HCEC 1CT (cell line): ENCODE measurements around the gene CNTN3.

Source experiments
- DNase-seq: peaks from one replicate; pipeline ENCODE4 v3.0.0-alpha.2; 2017

CNTN3 gene

DNA sequence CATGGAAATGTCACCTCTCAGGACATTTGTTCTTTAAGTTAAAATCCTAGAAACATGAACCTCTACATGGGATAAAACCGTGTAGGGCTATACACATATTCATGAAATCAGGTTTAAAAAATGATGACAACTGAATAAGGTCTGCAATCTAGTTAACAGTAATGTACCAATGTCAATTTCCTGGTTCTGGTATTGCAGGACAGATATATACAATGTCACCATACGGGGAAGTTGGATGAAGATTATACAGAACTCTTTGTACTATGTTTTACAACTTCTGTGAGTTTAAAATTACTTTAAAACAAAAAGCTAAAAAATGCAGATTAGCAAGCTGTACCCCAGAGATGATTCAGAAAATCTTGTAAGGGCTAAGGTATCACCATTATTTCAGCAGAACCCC lies 6.7 kb downstream of the CNTN3 start:
- no peak for DNase-seq

DNA sequence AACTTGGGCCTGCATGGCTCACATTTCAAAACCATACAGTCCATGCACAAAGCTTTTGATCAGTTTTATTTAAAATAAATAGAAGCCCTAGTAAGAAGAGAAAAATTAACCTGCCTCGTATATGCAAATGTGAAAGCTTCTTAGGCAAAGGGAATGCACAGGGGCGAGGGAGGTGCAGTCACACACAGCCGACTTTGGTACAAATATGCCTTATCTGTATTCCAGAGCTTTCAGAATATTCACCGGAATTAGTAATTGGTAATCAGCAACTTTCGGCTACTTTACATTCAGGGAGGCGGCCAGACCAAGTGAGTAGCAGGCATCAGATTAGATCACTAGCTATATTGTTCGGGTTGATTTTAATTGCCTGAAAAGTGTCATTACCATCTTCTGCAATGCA lies 7.5 kb downstream of the CNTN3 start:
- no peak for DNase-seq

DNA sequence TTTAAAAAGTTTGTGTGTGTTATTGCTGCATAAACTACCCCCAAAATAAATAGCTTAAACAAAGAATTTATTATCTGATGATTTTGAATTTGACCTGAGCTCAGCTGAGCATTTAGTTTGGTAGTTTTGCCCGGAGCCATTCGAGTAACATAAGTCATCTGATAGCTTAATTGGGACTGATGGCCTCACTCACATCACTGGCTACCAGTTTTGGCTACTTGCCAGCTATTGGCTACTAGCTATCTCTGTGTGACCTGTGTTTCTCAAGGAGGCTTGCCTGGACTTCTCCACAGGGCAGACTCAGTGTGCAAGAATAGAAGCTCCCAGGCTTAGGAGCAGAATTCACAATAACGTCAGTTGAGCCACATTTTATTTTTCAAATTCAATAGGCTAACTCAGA lies 9.0 kb downstream of the CNTN3 start:
- DNase-seq: no peak

DNA sequence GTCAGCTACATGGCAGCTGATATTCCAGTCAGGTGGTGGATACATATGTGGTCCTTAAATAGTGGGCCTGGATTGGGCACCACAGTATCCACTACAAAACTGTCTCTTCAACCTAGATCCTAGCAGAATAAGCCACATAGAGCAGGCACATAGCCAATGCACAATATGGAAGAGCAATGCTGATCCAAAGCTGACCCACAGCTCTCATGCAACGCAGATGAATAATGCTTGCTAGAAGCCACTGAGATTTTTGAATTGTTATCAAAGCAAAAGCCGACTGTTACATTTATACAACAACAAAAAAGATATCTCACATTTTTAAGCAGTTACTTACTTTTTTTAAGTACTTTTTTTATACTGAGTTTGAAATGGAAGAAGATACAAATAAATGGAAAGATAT lies 11.2 kb downstream of the CNTN3 start:
- DNase-seq: no peak

DNA sequence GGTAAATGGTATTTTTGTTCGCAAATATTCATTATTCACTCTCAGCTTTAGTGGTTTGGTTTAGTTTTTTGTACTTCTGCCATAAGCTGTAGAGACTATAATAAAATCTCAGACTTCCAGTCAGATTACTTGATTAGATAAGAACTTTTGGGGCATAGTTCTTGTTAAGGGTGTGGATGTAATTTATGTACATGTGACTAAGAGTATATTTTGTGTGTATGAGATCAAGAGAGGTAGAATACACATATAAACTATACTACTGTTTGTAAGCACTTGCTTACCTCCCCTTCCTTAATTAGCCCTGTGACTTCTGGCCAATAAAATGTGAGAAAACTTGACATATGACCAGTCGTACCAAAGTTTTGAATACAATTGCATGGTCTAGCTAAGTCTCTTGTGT lies 12.0 kb downstream of the CNTN3 start:
- DNase-seq: no peak

DNA sequence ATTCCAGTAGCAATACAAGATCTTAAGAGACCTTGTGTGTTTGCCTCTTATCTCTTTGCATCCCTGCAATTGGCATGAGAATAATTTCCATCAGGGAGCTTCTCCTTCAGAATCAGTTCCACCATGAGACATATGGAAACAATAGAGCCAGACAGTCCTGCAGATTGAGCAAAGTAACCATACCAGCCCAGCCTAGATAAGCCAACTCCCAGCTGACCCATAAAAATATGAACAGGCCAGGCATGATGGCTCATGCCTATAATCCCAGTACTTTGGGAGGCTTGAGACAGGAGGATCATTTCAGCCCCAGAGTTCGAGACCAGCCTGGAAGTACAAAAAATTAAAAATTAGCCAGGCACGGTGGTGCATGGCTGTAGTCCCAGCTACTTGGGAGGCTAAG lies 12.7 kb downstream of the CNTN3 start:
- no peak for DNase-seq

DNA sequence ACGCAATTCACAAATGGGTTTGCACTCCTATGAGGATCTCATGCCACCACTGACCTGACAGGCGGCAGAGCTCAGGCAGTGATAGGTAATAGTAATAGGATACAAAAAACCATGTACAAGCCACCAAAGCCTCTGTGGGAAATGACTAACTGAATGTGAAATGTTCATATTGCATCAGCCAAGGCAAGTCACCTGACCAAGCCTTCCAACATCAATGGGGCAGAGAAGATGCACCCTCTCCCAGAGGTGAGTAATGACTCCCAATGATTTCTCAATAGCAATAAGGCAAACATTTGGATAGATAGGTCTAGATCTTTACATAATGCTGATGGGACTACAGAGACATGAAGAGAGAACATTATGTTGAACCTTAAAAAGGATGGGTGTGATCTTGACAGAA lies 14.9 kb downstream of the CNTN3 start:
- no peak for DNase-seq

DNA sequence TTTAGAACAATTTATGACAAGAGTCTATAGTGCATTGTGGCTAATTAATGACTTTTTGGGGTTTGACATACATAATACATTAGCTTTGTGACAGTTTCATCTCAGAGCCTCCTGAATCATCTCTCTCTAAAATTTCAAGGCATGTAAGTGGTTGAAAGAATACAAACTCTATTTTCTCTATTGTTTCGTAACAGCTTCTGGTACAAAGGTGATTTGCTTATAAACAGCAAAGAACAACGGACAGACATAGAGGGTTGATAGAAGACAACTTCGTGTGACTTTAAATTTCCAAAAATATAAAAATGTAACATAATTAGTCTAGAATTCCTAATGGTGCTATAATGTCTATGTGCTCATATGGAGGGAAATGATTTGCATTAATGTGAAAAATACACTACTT lies 21.3 kb downstream of the CNTN3 start:
- no peak for DNase-seq

DNA sequence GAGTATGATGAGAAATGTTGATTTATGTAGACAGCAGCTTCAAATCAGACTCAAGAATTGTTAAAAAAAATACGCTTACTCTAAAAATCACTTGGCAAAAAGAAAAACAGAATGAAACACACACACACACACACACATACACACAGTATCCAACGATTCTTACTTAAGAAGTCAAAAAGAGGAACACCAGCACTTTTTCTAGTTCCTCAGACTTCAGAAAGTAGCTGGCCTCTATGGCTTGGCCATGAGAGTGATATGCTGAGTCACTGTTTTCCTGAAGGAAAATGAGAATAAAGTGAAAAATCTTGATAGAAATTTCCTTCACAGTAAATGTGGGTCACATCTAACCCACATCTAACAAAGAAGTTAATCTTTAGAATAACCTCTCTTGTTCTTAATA lies 22.1 kb downstream of the CNTN3 start:
- DNase-seq: no peak

DNA sequence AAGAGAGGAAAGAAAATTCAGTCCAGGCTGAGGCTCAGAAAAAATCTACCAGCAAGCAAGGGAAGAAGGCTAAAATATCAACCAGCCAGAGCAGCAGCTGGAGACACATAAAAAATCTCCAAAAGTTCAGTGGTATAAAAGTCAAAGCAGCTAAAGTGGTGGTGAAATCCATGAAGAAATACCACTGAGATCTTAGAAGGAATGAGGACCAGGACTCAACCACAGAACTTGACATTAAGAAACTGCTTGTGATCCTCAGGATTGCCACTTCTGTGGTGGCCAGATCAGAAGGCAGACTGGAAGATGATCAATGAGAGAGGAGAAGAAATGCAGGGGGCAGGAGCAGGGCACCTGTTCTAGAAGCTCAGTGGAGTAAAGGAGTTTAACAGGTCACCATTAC lies 22.5 kb downstream of the CNTN3 start:
- no peak for DNase-seq

DNA sequence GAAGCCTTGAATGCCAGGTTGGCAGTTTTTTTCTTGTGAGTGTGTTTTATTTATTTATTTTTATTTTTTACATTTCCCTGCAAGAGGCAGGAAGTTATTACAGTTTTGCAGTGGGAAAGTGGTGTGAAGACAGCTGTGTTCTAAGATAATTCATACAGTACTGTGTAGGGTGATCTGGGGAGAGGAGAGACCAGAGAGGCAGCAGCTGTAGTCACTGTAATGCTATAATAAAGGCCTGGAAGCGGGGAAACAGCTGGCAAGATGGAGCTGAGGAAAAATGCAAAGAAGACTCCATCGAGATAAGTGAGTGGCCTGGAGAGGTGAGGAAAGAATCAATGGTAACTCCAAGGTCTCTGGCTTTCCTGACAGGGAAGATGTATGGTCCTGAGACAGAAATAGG lies 23.1 kb downstream of the CNTN3 start:
- no peak for DNase-seq

DNA sequence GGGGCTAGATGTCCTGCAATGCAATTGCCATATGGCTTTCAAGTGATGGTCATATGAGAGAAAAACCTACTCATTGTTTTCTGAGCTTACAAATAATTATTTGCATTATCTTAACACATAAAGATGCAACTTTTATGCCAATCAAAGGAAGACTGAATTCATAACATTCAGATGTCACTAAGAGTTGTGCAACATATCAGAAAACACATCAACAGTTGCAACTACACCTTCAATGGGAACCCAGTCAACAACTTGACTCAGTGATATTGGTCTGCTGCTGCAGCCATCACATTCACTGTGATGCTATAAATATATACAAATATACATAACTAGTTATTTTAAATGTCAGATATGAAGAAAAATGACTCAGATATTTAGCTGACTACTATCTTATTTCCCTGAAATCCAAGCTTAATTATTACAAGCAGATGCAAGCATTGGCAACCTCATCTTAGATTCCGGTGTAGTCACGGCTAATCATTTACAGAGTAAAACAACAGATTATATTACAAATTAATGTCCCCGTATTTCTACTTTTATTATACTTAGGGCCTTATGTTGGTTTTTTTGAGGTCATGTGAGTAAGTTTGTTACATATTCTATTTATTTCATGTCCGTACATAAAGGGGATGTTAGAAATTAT lies 23.7 kb downstream of the CNTN3 start:
- DNase-seq: no peak

DNA sequence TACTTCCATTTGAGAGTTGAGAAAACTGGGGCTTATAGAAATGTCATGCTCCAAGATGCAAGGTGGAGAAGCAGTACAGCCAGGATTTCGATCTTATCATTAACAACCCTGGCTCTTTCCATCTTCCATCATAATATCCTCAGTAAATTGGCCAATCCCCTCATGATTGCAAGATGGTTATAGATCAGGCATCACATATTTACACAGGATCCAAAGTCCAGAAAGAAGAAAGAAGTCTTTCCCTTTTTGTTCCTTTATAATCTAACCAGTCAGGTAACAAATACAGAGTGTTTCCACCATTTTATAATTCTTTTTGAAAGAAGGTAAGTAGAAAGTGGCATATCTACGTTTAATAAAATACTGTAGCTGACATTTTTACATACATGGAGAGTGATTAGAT lies 29.7 kb downstream of the CNTN3 start:
- DNase-seq: no peak

DNA sequence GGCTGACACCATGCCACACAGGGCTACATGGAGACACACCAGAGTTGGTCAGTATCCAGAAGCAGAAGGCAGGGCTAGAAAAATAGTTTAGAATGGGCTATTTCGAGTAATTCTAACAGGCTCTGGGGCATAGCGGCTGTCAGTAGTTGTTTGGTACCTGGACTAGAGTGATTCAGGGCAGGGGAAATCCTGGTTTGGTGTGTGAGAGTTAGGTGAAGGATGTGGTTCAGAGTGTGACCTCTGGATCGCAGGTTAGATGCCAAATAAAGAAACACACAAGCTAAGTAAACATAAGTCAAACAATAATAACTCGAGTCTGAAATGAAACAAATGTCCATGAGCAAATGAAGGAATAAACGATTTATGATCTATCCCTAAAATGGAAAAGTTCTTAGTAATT lies 31.5 kb downstream of the CNTN3 start:
- DNase-seq: no peak

DNA sequence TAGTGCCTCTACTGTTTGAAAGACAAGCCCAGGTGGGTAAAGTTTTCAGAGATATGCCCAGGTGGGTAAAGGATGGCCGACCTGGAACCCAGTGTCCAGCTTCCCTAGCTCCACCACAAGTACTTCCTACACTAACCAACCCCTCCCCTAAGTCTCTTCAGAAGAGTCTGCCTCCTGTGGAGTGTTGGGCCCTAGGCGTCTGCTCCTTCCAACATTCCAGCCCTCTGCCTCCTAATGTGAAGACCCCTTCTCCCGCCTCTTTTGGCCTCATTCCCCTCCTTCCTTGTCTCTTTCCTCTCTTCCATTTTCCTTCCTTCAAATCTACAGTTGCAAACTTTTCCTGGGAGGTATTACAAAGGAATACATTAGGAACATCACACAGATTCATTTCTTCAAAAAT lies 38.6 kb downstream of the CNTN3 start:
- no peak for DNase-seq

DNA sequence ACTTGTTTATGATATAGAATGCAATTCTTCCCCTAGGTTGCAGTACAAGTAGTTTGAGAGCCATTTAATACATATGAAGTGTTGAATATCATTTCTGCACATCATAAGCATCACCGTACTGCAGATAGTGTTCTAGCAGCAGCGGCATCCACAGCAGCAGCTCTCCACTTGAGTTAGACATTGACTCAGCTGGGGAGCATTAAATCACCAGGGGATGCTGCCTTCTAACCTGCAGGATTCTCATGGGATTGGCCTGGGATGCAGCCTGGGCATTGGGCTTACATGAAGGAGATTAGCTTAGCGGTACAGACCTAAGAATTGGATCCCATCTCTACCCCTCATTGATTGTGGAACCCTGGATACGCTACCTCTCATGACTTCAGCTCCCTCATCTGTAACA lies 43.3 kb downstream of the CNTN3 start:
- DNase-seq: no peak
